Body of pancreas (tissue), 4 donors: ENCODE measurements around the gene NFIA.

Experiments used
- CTCF ChIP-seq, 7 experiments: fragments of 450-650 bp in 4 of 7; fragments of 200-600 bp in 3 of 7; sonication (generic) in 3 of 7; IDR thresholded peaks; one replicate each; pipeline ENCODE4 v1.5.1; 2016 to 2019; ENCODE audit warnings: antibody characterized with exemption in 7 of 7
- POLR2A ChIP-seq, 3 donors: fragments of 450-650 bp; IDR thresholded peaks; one replicate each; pipeline ENCODE4 v1.6.1; 2016; ENCODE audit warnings: antibody characterized with exemption in 3 of 3, mild to moderate bottlenecking in 2 of 3

GRCh38 chr1:61498342-61498741 is 416.0 kb downstream of the NFIA start:
- no peak for TF ChIP-seq CTCF (IDR thresholded peaks at IDR 0.05)
- TF ChIP-seq POLR2A (IDR thresholded peaks at IDR 0.05) = no peak
